ENCODE data around the gene NOA1. TPM values are rescaled to one million over a fixed set of nuclear protein-coding genes. Genes with fewer than 3 reads are reported as not detected.

Gene NOA1
- total RNA-seq, 1 donor from 2014 or later: 20.4 TPM

- no peaks in the 10 kb centered on the region for H3K36me3 ChIP-seq
Measured at GRCh38 chr4:56953680-56954520, 23.5 kb downstream of the NOA1 start.

DNA sequence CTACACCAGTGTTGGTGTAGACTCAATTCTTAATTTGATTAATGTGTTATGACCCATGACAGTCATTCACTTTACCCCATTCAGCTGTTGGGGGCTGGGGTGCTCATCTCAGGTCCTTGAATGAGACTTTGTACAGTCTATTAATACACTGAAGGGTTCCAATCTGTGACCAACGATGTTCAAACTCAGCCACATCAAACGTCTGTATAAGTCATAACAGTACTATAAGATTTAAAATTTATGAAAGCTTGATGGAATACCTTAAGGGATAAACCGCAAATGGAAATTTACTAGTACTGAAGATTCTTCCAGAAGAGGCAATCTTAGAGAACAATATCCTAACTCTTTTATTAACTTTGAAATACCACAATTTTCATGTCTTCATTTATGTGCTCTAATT lies 36.0 kb downstream of the NOA1 start:
- TF ChIP-seq EZH2phosphoT487 (IDR thresholded peaks at IDR 0.05) (no peak), EZH2 (IDR thresholded peaks at IDR 0.05) (no peak), CTCF (IDR thresholded peaks at IDR 0.05) (no peak)
- H4K20me1 ChIP-seq (ENCODE audit: low read depth): no peaks in the 10 kb centered on the region
- H3K4me1 ChIP-seq: no peaks in the 10 kb centered on the region
- no peak overlapping the region for H3K4me3 ChIP-seq
- H3K4me2 ChIP-seq: no peak overlapping the region
- H3K27me3 ChIP-seq: no peaks in the 10 kb centered on the region
- H3K27ac ChIP-seq: no peak overlapping the region
- no peaks in the 10 kb centered on the region for H3K79me2 ChIP-seq (ENCODE audit: low read depth)
- DNase-seq (ENCODE audit: low spot score): no peak
- H3K4me1 Mint-ChIP-seq: peaks cover 2% of the 10 kb centered on the region
- no peaks in the 10 kb centered on the region for H3F3A ChIP-seq (ENCODE audit: low read depth)
- H2AFZ ChIP-seq (replicated peaks): no peak overlapping the region
- no peaks in the 10 kb centered on the region for H3K9me3 Mint-ChIP-seq
- no peak overlapping the region for H3K27ac Mint-ChIP-seq
- H3K9me3 ChIP-seq (ENCODE audit: low read depth): no peaks in the 10 kb centered on the region
- H3K4me3 Mint-ChIP-seq: no peak overlapping the region
- H3K27me3 Mint-ChIP-seq (ENCODE audit: insufficient read depth, low read depth): peaks cover 4% of the 10 kb centered on the region
- no peaks in the 10 kb centered on the region for H3K36me3 ChIP-seq
- peaks cover 16% of the 10 kb centered on the region for H3K36me3 Mint-ChIP-seq
- H3K9ac ChIP-seq: no peak overlapping the region

More at GRCh38 chr4:56953680-56954520, 23.5 kb downstream of the NOA1 start:
- Histone ChIP-seq H3K9me3 (ENCODE audit: low read depth) (no peaks in the 10 kb centered on the region), H3F3A (ENCODE audit: low read depth) (no peaks in the 10 kb centered on the region), H4K20me1 (ENCODE audit: low read depth) (no peaks in the 10 kb centered on the region), H3K79me2 (ENCODE audit: low read depth) (no peaks in the 10 kb centered on the region), H3K9ac (no peak overlapping the region), H3K27me3 (no peaks in the 10 kb centered on the region), H3K4me1 (no peaks in the 10 kb centered on the region), H2AFZ (replicated peaks) (no peak overlapping the region), H3K4me2 (no peak overlapping the region), H3K27ac (no peak overlapping the region), H3K4me3 (no peak overlapping the region)
- no peak overlapping the region for H3K27ac Mint-ChIP-seq
- no peak overlapping the region for H3K4me3 Mint-ChIP-seq
- DNase-seq (ENCODE audit: low spot score): no peak
- peaks cover 2% of the 10 kb centered on the region for H3K27me3 Mint-ChIP-seq (ENCODE audit: insufficient read depth, low read depth)
- TF ChIP-seq EZH2 (IDR thresholded peaks at IDR 0.05) (no peak), EZH2phosphoT487 (IDR thresholded peaks at IDR 0.05) (no peak), CTCF (IDR thresholded peaks at IDR 0.05) (no peak)
- H3K4me1 Mint-ChIP-seq: peaks cover 3% of the 10 kb centered on the region
- no peaks in the 10 kb centered on the region for H3K9me3 Mint-ChIP-seq
- H3K36me3 Mint-ChIP-seq: no peaks in the 10 kb centered on the region

GRCh38 chr4:56940971-56941370 lies 36.4 kb downstream of the NOA1 start:
- H3K27me3 Mint-ChIP-seq (ENCODE audit: insufficient read depth, low read depth): peaks cover 4% of the 10 kb centered on the region
- Histone ChIP-seq H3K4me2 (no peak overlapping the region), H3K27me3 (no peaks in the 10 kb centered on the region), H3K27ac (no peak overlapping the region), H3K79me2 (ENCODE audit: low read depth) (no peaks in the 10 kb centered on the region), H3K4me3 (no peak overlapping the region), H4K20me1 (ENCODE audit: low read depth) (no peaks in the 10 kb centered on the region), H3K36me3 (no peaks in the 10 kb centered on the region), H3F3A (ENCODE audit: low read depth) (no peaks in the 10 kb centered on the region), H3K4me1 (no peaks in the 10 kb centered on the region), H3K9me3 (ENCODE audit: low read depth) (no peaks in the 10 kb centered on the region), H3K9ac (no peak overlapping the region), H2AFZ (replicated peaks) (no peak overlapping the region)
- TF ChIP-seq EZH2 (IDR thresholded peaks at IDR 0.05) (no peak), CTCF (IDR thresholded peaks at IDR 0.05) (no peak)
- peaks cover 18% of the 10 kb centered on the region for H3K36me3 Mint-ChIP-seq
- DNase-seq (ENCODE audit: low spot score): no peak
- no peak overlapping the region for H3K27ac Mint-ChIP-seq
- no peak overlapping the region for H3K4me3 Mint-ChIP-seq
- peaks cover 2% of the 10 kb centered on the region for H3K4me1 Mint-ChIP-seq
- no peaks in the 10 kb centered on the region for H3K9me3 Mint-ChIP-seq
